Cardiac fibroblast (primary cell): ENCODE data around the gene CYFIP1.
A peak's percentile ranks its signal among the peaks of the same experiment; 100 is the strongest.

Experiments
- DNase-seq, 2 donors: peaks; one replicate each; pipeline versions ENCODE4 v3.0.0 to v3.0.0-alpha.2; 2010; ENCODE audit warnings: low read depth in 2 of 2
- H3K4me3 ChIP-seq, 2 donors: replicated peaks in 1 of 2; 1 replicate in 1 of 2; 2 replicates in 1 of 2; pipeline ENCODE4 v1.5.1; 2011; ENCODE audit warnings: low read depth in 2 of 2, low read length in 2 of 2, mild to moderate bottlenecking in 2 of 2, moderate library complexity in 1 of 2
- CTCF ChIP-seq: IDR thresholded peaks from one replicate; pipeline ENCODE4 v1.5.1; 2011; ENCODE audit warnings: low read depth, mild to moderate bottlenecking, low read length, inconsistent platforms

CYFIP1 gene

GRCh38 chr15:22913646-22914380 is 66.4 kb downstream of the CYFIP1 start:
- no peak for TF ChIP-seq CTCF
- no peak overlapping the region for H3K4me3 ChIP-seq
- DNase-seq: no peak

GRCh38 chr15:22912256-22912655 is 67.9 kb downstream of the CYFIP1 start:
- no peak for DNase-seq
- TF ChIP-seq CTCF: no peak
- H3K4me3 ChIP-seq: no peak overlapping the region

- no peak overlapping the region for H3K4me3 ChIP-seq
- no peak for TF ChIP-seq CTCF
- no peak for DNase-seq
Observed at GRCh38 chr15:22911306-22911705, 68.9 kb downstream of the CYFIP1 start.

- H3K4me3 ChIP-seq: no peak overlapping the region
- TF ChIP-seq CTCF: no peak
- DNase-seq: no peak
Observed at GRCh38 chr15:22908830-22909229, 71.3 kb downstream of the CYFIP1 start.

GRCh38 chr15:22907161-22907950 is 72.8 kb downstream of the CYFIP1 start:
- no peak for TF ChIP-seq CTCF
- DNase-seq: no peak
- no peak overlapping the region for H3K4me3 ChIP-seq

GRCh38 chr15:22904736-22905135 is 75.4 kb downstream of the CYFIP1 start:
- DNase-seq: peak in 1 of 2 donors; percentile 8
- no peak for TF ChIP-seq CTCF
- no peak overlapping the region for H3K4me3 ChIP-seq
